ENCODE results near the gene DMWD.
A peak's percentile ranks its signal among the peaks of the same experiment; 100 is the strongest.

Gene DMWD

DNA sequence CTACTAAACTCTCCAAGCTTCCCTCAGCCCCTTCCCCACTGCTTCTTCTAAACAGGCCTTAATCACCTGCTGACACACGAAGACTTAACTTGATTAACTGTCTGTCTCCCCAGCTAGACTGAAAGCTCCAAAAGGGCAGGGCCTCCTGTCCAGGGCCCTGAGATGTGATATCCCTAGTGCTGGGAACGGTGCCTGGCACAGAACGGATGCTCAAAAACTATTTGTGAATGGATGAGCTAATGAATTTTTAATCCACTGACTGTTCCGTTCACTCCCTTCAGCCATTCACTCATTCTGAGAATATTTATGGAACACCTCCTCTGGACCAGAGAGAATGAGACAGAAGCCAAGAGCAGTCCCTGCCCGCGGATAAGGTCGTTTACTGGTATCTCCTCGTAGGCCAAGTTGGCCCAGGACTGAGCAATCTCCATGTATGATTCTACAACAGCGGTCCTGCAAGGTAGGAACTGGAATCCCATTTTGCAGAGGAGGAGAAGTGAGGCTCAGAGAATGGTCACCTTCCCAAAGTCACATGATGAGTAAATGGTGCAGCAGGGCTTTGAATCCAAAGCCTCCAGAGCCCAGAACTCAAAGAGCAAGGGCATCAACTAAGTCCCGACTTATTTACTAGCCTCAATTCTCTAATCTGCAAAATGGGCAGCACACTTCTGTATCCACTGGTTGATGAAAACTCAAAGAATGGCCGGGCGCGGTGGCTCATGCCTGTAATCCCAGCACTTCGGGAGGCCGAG lies 3.4 kb downstream of the DMWD start:
- DNase-seq (ENCODE audit: insufficient read length, low spot score), result no peak
- FAIRE-seq, result no peak

DNA sequence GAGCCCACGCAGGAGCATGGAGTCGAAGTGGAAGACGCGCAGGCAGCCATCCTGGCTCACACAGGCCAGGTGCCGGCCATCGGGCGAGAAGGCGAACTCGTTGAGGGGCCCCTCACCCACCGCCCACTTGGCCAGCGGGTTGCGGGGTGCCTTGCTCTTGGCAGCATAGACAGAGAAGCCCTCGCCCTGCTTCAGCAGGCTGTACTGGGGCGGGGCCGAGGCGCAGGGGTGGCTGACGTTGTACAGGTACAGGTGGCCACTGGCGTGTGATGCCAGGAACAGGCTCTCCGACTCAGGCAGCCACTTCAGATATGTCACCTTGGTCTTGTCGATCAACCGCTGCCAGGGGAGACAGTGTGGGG lies 6.1 kb downstream of the DMWD start:
- DNase-seq (ENCODE audit: insufficient read length, low spot score) (no peak), FAIRE-seq (no peak)

DNA sequence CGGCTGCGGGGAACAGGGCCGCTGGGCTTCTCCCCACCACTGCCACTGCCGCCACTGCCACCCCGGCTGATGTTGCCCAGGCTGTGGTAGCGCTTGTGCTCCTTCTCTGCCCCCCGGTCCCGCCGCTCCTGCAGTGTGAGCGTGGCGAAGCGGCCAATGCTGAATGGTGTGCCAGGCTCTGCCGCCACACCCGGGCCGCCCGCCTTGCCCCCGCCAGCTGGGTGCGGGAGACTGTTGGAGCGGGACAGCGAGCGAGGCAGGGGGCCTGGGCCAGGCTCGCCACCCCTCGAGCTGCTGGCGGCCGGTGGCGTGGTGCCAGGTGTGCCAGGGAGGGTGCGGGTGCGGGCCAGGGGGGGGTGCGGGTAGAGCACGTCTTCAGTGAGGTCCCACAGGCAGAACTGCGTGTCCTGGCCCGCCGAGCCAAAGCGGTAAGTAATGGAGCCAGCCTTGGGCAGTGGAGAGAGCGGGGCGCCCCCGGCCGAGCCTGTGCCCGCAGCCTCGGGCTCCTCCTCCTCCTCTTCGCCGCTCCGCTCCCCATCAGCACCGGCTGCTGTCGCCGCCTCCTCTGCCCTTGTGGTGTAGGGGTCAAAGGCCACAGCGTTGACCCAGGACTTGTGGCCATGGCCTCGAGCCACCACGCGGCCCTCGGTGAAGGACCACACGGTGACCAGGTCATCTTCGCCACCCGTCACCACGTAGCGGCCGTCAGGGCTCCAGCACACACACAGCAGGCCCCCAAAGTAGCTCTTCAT lies 6.7 kb downstream of the DMWD start:
- no peak for FAIRE-seq
- no peak for DNase-seq (ENCODE audit: insufficient read length, low spot score)

DNA sequence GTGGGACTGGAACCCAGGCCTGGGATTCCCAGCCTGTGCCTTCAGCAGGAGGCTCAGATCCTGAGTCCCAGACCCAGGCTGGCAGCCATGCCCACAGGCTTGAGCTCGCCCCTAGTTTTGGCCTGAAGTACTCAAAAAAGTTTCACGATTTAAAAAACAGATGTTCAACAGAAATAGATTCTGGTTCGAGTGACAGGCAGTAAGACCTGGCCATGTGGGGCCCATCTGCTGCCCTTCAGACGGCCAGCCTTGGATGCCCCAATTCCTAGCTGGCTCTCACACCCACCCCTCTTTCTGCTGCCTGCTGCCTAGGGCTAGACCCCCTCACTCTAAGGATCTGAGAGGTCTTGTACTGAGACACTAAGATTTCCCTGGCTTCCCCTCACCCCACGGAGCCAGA lies 7.5 kb downstream of the DMWD start:
- FAIRE-seq (no peak), DNase-seq (ENCODE audit: insufficient read length, low spot score) (no peak)

DNA sequence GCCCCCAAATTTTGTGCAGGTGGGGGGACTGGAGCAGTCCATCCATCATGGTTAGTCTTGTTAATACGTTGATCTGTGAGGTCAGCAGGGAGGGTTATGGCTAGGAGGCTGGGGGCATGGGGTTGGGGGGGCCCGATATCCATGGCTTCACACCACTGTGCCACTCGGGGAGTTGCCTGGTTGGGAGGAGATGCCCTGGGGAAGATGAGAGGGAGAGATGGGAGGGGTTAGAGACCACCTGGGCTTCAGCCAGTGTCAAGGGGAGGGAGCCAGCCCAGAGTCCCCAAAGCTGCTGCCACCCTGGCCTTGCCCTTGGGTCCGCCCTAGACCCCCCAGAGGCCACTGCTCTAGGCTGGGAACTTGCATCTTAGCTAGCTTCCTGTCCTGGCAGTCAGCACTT lies 8.5 kb downstream of the DMWD start:
- FAIRE-seq (no peak), DNase-seq (ENCODE audit: insufficient read length, low spot score) (no peak)

DNA sequence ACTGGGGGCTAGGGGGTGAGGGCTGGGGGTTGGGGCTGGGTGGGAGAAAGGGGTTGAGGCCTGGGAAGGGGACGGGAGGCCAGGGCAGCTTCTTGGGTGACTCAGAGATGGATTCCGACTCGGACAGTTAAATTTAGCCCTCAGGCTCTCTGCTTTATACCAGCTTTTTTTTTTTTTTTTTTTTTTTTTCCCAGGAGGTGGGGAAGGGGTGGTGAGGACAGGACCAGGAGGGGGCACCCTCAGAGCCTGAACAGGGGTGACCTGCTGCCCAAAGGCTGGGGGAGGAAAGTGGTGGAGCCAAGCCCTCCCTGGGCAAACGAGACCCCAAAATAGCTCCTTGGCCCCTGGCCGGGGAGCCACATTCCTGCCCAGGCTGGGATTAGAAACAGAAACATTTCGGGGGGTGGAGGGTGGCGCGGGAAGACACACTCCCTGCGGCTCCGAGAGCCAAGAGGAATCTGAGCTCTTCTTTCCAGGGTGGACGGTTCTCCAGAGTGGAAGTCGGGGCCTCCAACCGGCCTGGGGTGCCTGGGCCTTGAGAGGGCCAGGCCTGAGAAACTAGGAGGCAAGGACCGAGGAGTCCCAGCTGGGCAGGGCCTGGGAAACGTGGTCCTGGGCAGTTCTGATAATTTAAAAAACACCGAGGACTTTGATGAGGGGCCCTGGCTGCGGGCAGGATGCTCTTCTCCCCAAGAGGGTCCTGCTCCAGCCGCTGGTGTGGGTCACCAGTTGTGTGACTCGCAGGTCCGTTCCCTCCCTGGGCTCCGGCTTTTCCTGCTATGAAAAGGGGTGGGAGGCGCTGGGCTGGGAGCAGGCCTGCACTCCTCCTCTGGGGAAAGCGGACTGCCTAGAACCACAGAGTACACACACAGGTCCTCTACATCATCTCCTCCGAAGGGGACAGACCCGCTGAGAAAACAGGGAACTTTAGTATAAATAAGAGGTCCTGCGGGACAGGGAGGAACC lies 9.5 kb downstream of the DMWD start:
- FAIRE-seq (no peak), DNase-seq (ENCODE audit: insufficient read length, low spot score) (no peak)

DNA sequence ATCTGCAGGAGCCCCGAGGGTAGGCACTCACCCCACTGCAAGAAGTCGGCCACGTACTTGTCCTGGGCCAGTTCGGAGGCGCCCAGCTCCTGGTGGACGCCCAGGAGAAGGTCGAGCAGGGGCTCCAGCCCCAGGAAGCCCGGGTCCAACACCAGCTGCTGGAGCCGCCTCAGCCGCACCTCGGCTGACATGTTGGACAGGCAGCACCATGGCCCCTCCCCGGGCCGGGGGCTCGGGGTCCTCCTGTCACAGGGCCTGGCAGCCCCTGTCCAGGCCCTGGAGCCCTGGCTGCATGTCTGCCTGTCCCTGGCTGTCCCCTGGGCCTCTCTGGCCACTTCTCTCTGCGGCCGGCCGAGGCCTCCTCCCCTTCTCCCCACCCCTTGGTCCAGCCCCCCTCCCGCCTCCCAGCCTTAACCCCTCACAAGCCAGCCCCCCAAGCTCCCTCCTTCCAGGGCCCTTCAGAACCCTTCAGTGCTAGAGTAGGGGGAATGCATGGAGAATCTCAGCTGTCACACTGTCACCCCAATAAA lies 10.4 kb downstream of the DMWD start, which contains the start of gene DMPK:
DMPK (minus strand) TSS at position 329 of the 530 bp plus-strand sequence; CDS start at position 191, 138 bp downstream.
- no peak for FAIRE-seq
- no peak for DNase-seq (ENCODE audit: insufficient read length, low spot score)

DNA sequence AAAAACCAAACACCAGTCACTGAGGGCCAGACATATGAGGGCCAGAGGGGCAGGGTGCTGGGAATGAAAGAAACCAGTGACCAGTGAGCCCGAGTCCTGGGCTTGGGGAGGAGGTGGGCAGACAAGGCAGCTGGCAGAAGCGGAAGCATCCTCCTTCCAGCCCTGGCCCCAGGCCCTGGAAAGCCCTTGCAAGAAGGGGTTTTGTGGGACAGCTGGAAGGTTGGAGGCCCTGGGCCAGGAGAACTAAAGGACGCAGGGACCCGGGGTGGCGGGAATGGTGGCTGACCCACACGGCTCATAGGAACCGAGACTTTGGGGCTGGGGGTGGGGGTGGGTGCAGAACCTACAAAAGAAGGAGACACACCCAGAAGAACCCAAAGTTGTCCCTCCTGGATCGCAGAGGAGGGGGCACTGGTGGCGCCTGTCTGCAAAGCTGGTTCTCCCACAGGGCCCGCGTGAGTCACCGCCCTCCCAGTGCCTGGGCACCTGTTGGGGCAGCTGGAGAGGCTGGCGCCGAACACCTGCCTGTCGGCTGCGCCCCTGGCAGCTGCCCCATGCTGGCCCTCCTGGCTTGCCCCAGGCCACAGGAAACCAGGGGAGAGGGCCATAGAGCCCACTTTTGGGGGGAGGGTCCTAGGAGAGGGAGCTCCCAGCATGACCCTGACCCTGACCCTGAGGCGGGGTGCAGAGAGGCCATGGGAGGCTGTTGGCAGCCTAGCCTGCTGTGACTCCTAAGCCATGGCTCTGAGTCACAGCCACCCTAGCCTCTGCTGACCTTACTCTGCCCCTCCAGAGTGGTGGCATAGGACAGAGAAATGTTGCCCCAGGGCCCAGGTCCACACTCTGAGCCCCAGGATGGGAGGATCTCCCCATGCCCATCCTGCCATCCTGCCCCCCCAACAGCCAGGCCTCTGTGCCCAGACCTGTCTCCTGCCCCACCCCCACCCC lies 11.2 kb downstream of the DMWD start:
- DNase-seq (ENCODE audit: insufficient read length, low spot score) (no peak), FAIRE-seq (no peak)

DNA sequence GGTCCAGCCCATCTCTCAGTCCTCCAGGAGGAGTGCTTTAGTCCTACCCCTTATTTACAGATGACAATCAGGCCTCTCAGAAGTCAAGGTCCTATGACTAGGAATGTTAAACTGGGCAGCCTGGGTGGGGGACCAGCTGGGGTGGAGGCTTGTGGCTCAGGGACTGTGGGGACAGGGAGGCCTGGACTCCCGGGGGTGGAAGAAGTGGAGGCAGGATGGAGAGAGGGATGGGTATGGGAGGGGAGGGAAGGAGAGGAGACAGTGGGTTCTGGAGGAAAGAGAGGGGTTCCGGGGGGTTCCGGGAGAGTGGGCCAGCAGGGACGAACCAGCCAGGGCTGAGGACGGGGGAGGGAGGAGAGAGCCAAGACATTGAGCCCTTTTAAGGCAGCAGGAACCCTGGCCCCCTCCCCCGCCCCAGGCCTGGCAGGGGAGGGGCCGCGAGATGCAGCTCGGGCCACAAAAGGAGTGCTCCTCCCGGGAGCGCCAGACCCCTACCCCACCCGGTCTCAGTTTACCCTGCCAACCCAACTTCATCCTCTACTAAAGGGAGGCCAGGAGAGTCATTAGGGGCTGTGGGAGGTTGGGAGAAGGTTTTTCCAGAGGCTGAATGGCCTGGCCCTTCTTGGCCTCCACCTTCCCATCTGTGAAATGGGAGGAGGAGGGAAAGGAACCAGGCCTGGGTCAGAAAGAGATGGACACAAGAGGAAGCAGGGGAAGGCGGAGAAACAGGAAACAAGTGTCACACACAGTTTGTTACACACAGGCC lies 12.0 kb downstream of the DMWD start:
- FAIRE-seq (no peak), DNase-seq (ENCODE audit: insufficient read length, low spot score) (no peak)

DNA sequence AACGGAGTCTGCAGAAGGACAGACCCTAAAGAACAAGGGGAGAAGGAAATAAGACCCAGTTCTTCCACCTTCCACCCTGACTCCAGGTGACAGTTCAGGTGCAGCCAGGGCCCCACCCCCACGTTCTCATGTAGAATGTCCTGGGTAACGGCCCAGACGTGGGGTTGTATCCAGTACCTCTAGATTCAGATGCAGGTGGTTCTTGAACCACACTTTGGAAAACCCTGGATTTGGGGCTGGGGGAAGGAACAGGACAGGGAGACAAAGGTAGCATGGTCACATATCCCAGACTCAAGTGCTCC lies 12.5 kb downstream of the DMWD start:
- DNase-seq (ENCODE audit: insufficient read length, low spot score) (no peak), FAIRE-seq (no peak)

DNA sequence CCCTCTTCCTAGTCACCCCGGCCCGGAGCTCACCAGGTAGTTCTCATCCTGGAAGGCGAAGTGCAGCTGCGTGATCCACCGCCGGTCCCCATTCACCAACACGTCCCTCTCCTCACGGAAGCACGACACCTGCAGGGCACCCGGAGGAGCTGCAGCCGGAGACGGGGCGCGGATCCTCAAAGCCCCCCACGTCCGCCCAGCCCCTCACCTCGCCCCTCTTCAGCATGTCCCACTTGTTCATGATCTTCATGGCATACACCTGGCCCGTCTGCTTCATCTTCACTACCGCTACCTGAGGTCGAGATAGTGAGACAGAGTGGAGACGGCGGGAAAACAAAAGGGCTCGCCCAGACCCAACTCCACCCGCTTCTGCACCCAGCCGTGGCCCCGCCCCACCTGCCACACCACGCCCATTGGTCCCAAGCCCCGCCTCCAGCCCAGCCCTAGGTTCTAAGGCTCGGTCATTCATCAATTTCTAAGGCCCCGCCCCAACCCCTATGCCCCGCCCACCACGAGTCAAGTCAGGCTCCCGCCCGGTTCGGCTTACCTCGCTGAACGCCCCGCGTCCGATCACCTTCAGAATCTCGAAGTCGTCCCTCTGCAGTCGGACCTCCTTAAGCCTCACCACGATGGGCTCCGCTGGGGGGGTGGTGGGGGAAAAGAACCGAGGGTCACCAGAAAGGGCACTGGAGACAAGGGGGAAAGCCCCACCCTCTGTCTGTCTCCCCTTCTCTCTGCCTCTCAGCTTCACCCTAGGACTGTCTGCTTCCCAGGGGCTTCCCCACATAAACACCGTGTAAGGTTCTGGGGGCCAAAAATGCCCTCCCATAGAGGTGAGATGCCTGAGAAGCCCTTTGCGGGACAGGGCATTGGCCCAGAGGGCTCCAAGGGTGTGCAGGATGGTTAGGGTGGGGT lies 13.2 kb downstream of the DMWD start:
- DNase-seq (ENCODE audit: insufficient read length, low spot score) (peak; percentile 97), FAIRE-seq (peak; percentile 95)

DNA sequence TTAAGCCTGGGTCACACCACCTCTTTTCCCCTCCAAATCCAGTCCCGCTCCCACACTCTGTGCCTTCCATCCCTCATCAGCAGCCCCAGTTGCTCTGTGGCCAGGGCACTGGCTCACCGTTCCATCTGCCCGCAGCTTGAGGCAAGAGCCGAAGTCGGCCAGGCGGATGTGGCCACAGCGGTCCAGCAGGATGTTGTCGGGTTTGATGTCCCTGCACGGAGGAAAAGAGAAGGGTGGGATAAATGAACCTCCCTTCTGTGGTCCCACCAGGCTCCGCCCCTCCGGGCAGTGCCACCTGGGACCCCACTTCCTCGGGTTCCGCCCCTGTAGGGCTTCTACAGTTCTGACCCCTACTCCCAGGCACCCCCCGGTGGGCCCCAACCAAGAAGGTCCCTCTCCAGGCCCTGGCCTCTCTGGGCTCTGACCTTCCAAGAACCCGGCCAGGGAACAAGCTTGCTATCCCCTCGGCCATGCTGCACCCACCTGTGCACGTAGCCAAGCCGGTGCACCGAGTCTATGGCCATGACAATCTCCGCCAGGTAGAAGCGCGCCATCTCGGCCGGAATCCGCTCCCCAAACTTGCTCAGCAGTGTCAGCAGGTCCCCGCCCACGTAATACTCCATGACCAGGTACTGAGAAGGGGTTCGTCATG lies 14.5 kb downstream of the DMWD start:
- no peak for DNase-seq (ENCODE audit: insufficient read length, low spot score)
- no peak for FAIRE-seq

DNA sequence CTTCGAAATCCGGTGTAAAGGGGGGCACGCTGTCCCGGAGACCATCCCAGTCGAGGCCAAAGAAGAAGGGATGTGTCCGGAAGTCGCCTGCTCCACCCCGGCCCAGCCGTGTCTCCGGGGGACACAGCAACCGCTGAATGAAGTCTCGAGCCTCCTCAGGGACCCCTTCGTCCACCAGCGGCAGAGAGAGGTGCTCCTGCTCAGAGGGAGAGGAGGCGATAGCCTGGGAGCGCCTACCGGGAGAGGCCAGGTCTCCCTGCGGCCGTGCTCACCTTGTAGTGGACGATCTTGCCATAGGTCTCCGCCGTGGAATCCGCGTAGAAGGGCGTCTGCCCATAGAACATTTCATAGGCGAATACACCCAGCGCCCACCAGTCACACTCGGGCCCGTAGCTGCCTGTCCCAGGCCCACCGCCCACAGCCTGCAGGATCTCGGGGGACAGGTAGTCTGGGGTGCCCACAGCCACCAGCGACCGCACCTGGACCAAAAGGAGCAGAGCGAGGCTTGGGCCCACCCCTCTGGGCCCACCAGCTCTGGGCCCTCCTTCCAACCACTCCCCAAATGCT lies 15.2 kb downstream of the DMWD start:
- FAIRE-seq (no peak), DNase-seq (ENCODE audit: insufficient read length, low spot score) (no peak)

DNA sequence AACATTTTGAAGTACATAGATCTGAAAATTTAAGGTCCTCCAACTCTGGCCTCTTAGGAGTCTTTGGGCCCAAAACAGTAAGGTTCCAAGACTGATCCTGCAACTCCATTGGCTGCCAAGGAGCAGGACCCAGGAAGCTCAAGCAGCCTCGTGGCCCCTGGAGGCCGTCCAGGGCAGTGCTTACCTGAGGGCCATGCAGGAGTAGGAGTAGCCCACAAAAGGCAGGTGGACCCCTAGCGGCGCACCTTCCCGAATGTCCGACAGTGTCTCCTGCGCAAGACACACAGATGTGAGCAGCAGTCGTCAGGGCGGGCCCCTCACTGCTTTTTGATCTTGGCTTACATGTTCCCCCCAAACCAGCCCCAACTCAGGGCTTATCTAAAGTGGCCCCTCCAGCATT lies 17.9 kb downstream of the DMWD start:
- no peak for FAIRE-seq
- DNase-seq (ENCODE audit: insufficient read length, low spot score), result no peak

DNA sequence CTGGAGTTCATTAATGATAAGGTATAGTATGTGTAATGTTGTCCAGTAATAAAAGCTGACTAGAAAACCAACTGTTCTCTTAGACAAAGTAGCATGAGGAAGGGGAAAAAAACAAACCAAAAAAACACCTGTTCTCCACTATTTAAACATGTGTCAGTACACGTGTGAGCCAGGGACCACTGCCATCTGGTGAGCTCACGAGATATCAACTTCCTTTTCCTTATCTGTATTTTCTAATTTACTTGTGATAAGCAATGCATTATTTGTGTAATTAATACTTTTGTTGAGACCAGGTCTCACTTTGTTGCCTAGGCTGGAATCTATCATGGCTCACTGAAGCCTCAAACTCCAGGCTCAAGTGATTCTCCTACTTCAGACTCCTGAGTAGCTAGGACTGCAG lies 19.3 kb downstream of the DMWD start:
- no peak for FAIRE-seq
- no peak for DNase-seq (ENCODE audit: insufficient read length, low spot score)

DNA sequence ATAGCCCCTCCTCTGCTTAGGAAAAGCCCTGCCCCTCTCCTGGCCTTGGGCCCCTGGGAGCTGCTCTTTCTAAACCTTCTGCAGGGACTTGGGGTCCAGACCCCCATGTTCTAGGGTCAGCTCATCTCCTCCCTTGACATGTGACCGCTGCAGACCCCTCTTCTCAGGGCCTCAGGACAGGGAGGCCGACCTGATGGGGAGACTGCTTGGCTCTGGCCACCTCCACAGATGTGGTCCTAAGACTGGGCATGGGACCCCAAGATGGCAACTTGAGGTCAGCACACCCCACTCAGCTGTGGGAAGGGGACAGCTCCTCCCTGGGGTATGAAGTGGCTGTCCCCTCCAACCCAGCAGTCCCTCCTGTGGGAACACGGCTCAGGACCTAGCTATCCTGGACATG lies 19.7 kb downstream of the DMWD start:
- DNase-seq (ENCODE audit: insufficient read length, low spot score), result no peak
- FAIRE-seq, result no peak

DNA sequence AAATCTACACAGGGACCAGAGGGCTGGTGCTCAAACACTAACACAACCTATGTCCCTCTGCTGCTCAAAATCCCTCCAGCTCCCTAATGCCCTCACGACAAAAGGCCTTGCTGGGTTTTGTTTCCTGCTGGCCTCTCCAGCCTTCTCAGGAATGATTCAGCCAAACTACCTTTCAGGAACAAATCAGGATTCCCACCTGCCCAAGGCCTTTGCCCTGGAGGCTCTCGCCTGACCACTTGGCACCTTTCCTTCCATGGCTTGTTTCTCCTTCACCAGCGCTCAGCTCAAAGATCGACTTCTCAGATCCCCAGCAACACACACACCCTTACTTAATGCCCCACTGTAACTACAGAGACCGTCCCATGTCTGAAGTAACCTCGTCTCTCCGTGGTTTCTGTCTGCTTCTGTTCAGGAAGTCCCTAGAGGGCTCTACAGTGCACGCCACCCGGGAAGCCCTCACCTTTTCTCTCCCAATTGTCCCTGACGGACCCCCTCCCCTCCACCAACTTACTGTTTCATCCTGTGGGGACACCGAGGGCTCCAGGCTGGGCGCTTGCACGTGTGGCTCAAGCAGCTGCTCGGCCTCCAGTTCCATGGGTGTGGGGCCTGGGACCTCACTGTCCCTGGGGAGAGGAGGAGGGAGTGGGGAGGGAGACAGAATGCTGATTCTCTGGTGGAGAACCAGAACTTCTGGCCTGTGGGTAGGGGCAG lies 20.4 kb downstream of the DMWD start:
- DNase-seq (ENCODE audit: insufficient read length, low spot score) (no peak), FAIRE-seq (no peak)
